HG02870 (cell line): ENCODE data around the gene DCAF7.
A peak's percentile ranks its signal among the peaks of the same experiment; 100 is the strongest.

Source experiments
- ATAC-seq: cut with Tn5 transposase; IDR thresholded peaks from one replicate; pipeline ENCODE4 v1.9.1; 2021; ENCODE audit warnings: mild to moderate bottlenecking, moderate library complexity; ENCODE audit not compliant: unreplicated experiment

DCAF7 gene

GRCh38 chr17:63543822-63544420 is 6.4 kb upstream of the DCAF7 start:
- no peak for ATAC-seq

GRCh38 chr17:63544467-63545301 is 5.6 kb upstream of the DCAF7 start:
- ATAC-seq = no peak

DNA sequence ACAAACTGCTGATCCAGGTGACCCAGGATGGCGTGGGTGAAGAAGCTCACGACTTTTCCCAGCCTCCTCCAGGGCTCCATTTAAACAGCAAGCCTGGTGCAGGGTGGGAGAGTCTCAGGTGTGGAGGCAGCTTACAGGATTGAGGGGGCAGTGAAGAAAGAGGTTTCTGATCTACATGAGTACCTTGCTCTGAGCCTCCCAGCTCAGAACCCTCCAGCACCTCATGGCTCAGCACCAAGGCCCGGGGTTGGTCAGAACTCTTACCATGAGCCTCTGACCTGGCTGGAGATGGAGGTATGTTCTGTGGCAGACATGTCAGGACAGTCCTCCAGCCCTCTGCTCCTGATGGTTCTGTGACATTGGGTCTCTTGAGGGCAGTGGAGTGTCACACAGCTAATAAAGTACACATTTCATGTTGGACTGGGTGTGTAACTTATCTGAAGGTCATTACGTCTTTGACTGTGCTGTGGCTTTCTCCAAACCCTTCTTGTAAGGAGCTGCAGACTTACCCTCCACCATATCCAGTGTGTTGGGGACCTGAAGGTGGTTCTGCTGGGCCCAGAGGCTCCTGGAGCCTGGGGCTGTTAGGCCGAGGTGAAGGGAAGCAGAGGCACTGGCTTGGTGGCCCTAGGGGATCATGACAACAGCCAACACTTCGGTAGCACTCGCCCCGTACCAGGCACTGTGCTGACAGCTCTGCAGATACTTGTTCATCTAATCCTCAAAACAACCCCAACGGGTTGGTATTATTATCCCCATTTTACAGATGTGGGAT is 3.8 kb upstream of the DCAF7 start:
- no peak for ATAC-seq

- no peak for ATAC-seq
Measured at GRCh38 chr17:63547083-63547523, 3.2 kb upstream of the DCAF7 start.

GRCh38 chr17:63549289-63549945 is 860 bp upstream of the DCAF7 start:
- peak; percentile 15 for ATAC-seq

- ATAC-seq = no peak
Measured at GRCh38 chr17:63550817-63551639, 751 bp downstream of the DCAF7 start.

- ATAC-seq = no peak
Measured at GRCh38 chr17:63552211-63552610, 1.9 kb downstream of the DCAF7 start.

- ATAC-seq = no peak
Measured at GRCh38 chr17:63555500-63556156, 5.4 kb downstream of the DCAF7 start.

- ATAC-seq = no peak
Measured at GRCh38 chr17:63557416-63557815, 7.1 kb downstream of the DCAF7 start.

- ATAC-seq = peak; percentile 71
Measured at GRCh38 chr17:63558441-63558840, 8.2 kb downstream of the DCAF7 start.

DNA sequence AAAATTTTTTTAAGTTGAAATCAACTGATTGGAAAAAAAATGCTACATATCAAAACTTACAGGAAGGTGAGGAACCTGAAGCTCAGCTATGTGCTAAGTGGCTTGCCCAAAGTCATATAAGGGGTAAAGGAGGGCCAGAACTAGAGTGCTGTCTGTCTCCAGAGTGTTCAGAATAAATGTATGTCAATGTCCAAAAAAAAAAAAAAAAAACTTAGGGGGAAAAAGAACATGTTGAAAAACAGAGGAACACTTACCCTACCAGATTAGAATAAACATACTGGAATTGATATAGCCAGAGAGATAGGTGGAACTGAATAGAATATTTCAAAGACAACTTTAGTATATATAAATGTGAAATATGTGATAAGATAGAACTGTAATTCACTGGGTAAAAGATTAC is 11.5 kb downstream of the DCAF7 start:
- no peak for ATAC-seq

GRCh38 chr17:63563339-63563738 is 13.1 kb downstream of the DCAF7 start:
- ATAC-seq = no peak

- ATAC-seq = no peak
Measured at GRCh38 chr17:63564562-63564961, 14.3 kb downstream of the DCAF7 start.

DNA sequence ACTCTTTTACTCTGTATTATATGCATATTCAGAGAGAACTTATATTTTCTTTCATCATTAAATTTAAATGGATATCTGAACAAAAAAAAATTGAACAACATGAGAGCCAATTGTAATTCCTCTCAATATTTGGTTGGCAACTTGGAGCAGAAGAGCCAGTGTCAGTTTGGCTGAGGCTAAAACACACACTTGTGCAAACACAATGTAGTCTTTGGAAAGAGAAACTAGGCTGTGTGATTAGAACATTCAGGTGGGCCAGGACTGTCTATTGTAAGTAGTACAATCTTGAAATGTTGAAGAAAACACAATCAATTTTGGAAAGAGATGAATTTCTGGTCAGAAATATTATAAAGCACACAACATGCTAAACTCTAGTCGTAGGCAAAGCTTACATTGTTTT is 17.0 kb downstream of the DCAF7 start:
- no peak for ATAC-seq

- no peak for ATAC-seq
Measured at GRCh38 chr17:63568563-63568962, 18.3 kb downstream of the DCAF7 start.

DNA sequence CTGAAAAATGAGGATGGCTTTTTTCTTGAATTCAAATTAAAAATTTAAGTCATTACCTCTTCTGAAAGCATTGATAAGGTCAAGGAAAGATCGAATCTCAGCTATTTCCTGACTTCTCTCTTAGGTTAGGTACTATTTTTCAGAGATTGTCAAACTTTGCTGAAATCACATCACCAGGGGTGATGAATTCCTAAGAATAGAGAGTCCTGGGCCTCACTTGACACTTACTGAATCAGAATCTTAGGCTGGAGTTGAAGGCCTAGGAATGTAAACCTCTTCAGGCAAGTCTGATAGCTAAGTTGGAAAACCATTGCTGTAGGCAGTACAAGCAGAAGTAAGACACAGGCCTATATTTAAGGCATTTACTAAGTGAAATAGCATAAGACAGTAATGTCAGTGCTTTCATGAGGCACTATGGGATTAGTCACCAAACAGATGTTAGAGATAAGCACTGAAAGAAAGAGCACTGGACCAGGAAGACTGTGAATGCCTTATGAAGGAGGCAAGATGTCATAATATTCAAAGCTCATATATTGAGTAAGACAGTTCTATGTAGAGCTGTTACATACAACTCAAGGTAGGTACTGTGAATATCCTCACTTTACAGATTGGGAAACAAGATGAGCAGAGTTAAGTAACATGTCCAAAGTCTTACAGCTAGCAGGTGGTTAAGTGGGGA is 21.5 kb downstream of the DCAF7 start:
- no peak for ATAC-seq

- ATAC-seq = no peak
Measured at GRCh38 chr17:63573634-63574033, 23.4 kb downstream of the DCAF7 start.

DNA sequence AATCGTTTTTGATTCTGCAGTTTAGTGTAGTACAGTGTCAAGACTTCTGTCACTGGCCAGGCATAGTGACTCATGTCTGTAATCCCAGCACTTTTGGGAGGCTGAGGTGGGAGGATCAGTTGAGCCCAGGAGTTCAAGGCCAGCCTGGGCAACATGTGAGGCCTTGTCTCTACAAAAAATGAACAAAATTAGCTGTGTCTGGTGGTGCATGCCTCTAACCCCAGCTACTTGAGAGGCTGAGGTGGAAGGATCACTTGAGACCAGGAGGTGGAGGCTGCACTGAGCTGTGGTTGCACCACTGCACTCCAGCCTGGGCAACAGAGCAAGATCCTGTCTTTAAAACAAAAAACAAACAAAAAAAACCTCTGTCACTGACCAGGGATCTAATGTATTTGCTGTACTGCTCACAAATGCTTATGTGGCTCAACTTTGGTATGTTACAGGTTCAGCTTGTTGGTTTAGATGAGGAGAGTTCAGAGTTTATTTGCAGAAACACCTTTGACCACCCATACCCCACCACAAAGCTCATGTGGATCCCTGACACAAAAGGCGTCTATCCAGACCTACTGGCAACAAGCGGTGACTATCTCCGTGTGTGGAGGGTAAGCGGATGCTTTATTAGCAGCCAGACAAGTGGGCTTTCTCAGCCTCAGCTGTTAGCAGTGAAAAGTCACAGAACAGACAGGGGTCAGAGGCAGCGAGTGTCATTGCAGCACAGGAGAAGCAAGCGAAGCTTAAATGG is 27.9 kb downstream of the DCAF7 start:
- ATAC-seq = no peak

GRCh38 chr17:63578769-63579111 is 28.5 kb downstream of the DCAF7 start:
- ATAC-seq = no peak
